HG03139 (cell line): Measurements from ENCODE around the gene CPZ.

Experiments used
- ATAC-seq: cut with Tn5 transposase; IDR thresholded peaks from one replicate; pipeline ENCODE4 v1.9.1; 2021; ENCODE audit not compliant: unreplicated experiment

The CPZ gene

GRCh38 chr4:8579526-8580320 is 12.8 kb upstream of the CPZ start:
- no peak for ATAC-seq

GRCh38 chr4:8580321-8581093 is 12.1 kb upstream of the CPZ start, which contains the start of gene GPR78:
Gene GPR78, plus strand, starts transcription at chr4:8580392. Its CDS starts 591 bp downstream, at chr4:8580983.
- ATAC-seq, result no peak

GRCh38 chr4:8581094-8581861 is 11.3 kb upstream of the CPZ start:
- ATAC-seq, result no peak

GRCh38 chr4:8582016-8582415 is 10.5 kb upstream of the CPZ start:
- ATAC-seq, result no peak

- ATAC-seq, result no peak
These were observed 10.1 kb upstream of the CPZ start for GRCh38 chr4:8582436-8582835.

- no peak for ATAC-seq
These were observed 9.5 kb upstream of the CPZ start for GRCh38 chr4:8582941-8583654.

GRCh38 chr4:8583655-8584025 is 8.9 kb upstream of the CPZ start:
- no peak for ATAC-seq

GRCh38 chr4:8585186-8585585 is 7.4 kb upstream of the CPZ start:
- ATAC-seq, result no peak

GRCh38 chr4:8585721-8586212 is 6.8 kb upstream of the CPZ start:
- ATAC-seq, result no peak

- no peak for ATAC-seq
These were observed 6.3 kb upstream of the CPZ start for GRCh38 chr4:8586246-8586645.

GRCh38 chr4:8586671-8587468 is 5.7 kb upstream of the CPZ start:
- ATAC-seq, result no peak

- ATAC-seq, result no peak
These were observed 4.9 kb upstream of the CPZ start for GRCh38 chr4:8587469-8588195.

GRCh38 chr4:8588196-8588470 is 4.4 kb upstream of the CPZ start:
- no peak for ATAC-seq

GRCh38 chr4:8589336-8589735 is 3.2 kb upstream of the CPZ start:
- ATAC-seq, result no peak

- ATAC-seq, result no peak
These were observed 2.6 kb upstream of the CPZ start for GRCh38 chr4:8589823-8590545.

GRCh38 chr4:8590546-8590880 is 2.1 kb upstream of the CPZ start:
- no peak for ATAC-seq

- ATAC-seq, result no peak
These were observed 1.5 kb upstream of the CPZ start for GRCh38 chr4:8591114-8591513.

- ATAC-seq, result no peak
These were observed 769 bp upstream of the CPZ start for GRCh38 chr4:8591626-8592365.
